GM23338 (cell line): ENCODE measurements around the gene RANGRF. TPM values are rescaled to one million over a fixed set of nuclear protein-coding genes. Genes with fewer than 3 reads are reported as not detected.
A peak's percentile ranks its signal among the peaks of the same experiment; 100 is the strongest.

Source experiments
- ATAC-seq: fragments of 200-7000 bp; cut with Tn5 transposase; 3 replicates; pipeline ENCODE4 v1.9.1; 2020
- DNase-seq: peaks from one replicate; pipeline ENCODE4 v3.0.0-alpha.2; 2015; ENCODE audit warnings: low spot score
- H2AFZ ChIP-seq: fragments of 200-600 bp; sonication (generic); 2 replicates; pipeline ENCODE4 v1.8.0; 2016; ENCODE audit warnings: antibody characterized with exemption, mild to moderate bottlenecking, moderate library complexity
- H3F3A ChIP-seq: fragments of 200-600 bp; sonication (generic); replicated peaks from 2 replicates; pipeline ENCODE4 v1.8.0; 2017; ENCODE audit warnings: antibody characterized with exemption, mixed run types, low read depth
- H3K27ac ChIP-seq: fragments of 200-600 bp; sonication (generic); 2 replicates; pipeline ENCODE4 v1.6.1; 2016; ENCODE audit warnings: low read depth
- H3K27me3 ChIP-seq: fragments of 200-600 bp; sonication (generic); 2 replicates; pipeline ENCODE4 v1.8.0; 2016; ENCODE audit warnings: mild to moderate bottlenecking, mixed run types, moderate library complexity; ENCODE audit not compliant: insufficient read depth
- H3K36me3 ChIP-seq: fragments of 200-600 bp; sonication (generic); 2 replicates; pipeline ENCODE4 v1.8.0; 2016; ENCODE audit warnings: mild to moderate bottlenecking; ENCODE audit not compliant: insufficient read depth
- H3K4me1 ChIP-seq: fragments of 200-600 bp; sonication (generic); 2 replicates; pipeline ENCODE4 v1.8.0; 2016; ENCODE audit warnings: mild to moderate bottlenecking, moderate library complexity; ENCODE audit not compliant: insufficient read depth
- H3K4me2 ChIP-seq: fragments of 200-600 bp; sonication (generic); 2 replicates; pipeline ENCODE4 v1.7.1; 2017; ENCODE audit warnings: mixed run types
- H3K4me3 ChIP-seq: fragments of 200-600 bp; sonication (generic); 2 replicates; pipeline ENCODE4 v1.6.1; 2016; ENCODE audit warnings: mixed run types
- H3K79me2 ChIP-seq: fragments of 200-600 bp; sonication (generic); replicated peaks from 2 replicates; pipeline ENCODE4 v1.8.0; 2017; ENCODE audit warnings: mild to moderate bottlenecking; ENCODE audit not compliant: insufficient read depth
- H3K9me2 ChIP-seq: fragments of 200-600 bp; sonication (generic); 2 replicates; pipeline ENCODE4 v1.8.0; 2017; ENCODE audit not compliant: insufficient read depth
- H4K20me1 ChIP-seq: fragments of 200-600 bp; sonication (generic); replicated peaks from 2 replicates; pipeline ENCODE4 v1.8.0; 2017; ENCODE audit warnings: mild to moderate bottlenecking; ENCODE audit not compliant: insufficient read depth
- H3K27ac Mint-ChIP-seq: 2 replicates; pipeline ENCODE4 v1.8.0; 2020; ENCODE audit warnings: inconsistent platforms, mild to moderate bottlenecking, moderate library complexity, mixed read lengths
- H3K27me3 Mint-ChIP-seq: 3 replicates; pipeline ENCODE4 v1.8.0; 2022; ENCODE audit warnings: low read depth, mild to moderate bottlenecking, moderate library complexity, mixed read lengths, inconsistent platforms; ENCODE audit not compliant: insufficient read depth, poor library complexity
- H3K36me3 Mint-ChIP-seq: 3 replicates; pipeline ENCODE4 v1.8.0; 2021; ENCODE audit warnings: low read depth, mild to moderate bottlenecking, inconsistent platforms, moderate library complexity, mixed read lengths
- H3K4me1 Mint-ChIP-seq: 3 replicates; pipeline ENCODE4 v1.8.0; 2020; ENCODE audit warnings: mild to moderate bottlenecking, inconsistent platforms, mixed read lengths
- H3K4me3 Mint-ChIP-seq: 3 replicates; pipeline ENCODE4 v1.8.0; 2021; ENCODE audit warnings: moderate library complexity, mild to moderate bottlenecking, inconsistent platforms, mixed read lengths
- H3K9me3 Mint-ChIP-seq: 3 replicates; pipeline ENCODE4 v1.8.0; 2020; ENCODE audit warnings: moderate library complexity, mild to moderate bottlenecking, inconsistent platforms, mixed read lengths
- CREB1 ChIP-seq: fragments of 250-450 bp; sonication (Bioruptor Pico); IDR thresholded peaks from 2 replicates; pipeline ENCODE4 v1.5.0; 2020; ENCODE audit warnings: low read depth, mild to moderate bottlenecking, moderate library complexity
- NANOG ChIP-seq: IDR thresholded peaks from 2 replicates; pipeline ENCODE4 v1.6.1; 2016; ENCODE audit warnings: antibody characterized with exemption, borderline replicate concordance
- POLR2AphosphoS5 ChIP-seq: IDR thresholded peaks from 2 replicates; pipeline ENCODE4 v1.6.1; 2016; ENCODE audit warnings: antibody characterized with exemption, low read depth
- long read RNA-seq: library from polyadenylated mRNA; unstranded; transcript quantifications from one replicate; pipeline ENCODE4 v2.0.0, GENCODE V29; 2020; ENCODE audit not compliant: unreplicated experiment
- polyA plus RNA-seq: library from polyadenylated mRNA; unstranded; fragments of >200 nt; fragmentation: Nextera tagmentation; extraction: Ambion mirVana; gene quantifications from 2 replicates; pipeline ENCODE4 v1.2.1, GENCODE V29; 2016
- total RNA-seq: library from RNA; depleted of rRNA; stranded (reverse); fragments of >200 nt; shearing (Covaris generic); gene quantifications from 2 replicates; pipeline ENCODE4 v1.2.3, GENCODE V29; 2014; rRNA removed
- TF ChIP-seq, protein P1 (sequence below): IDR thresholded peaks from 2 replicates; pipeline ENCODE4 v1.6.1; 2016; ENCODE audit warnings: antibody characterized with exemption
- TF ChIP-seq, protein P2 (sequence below), 2 experiments: fragments of 200-600 bp in 1 of 2; sonication (generic) in 1 of 2; conservative IDR thresholded peaks; 2 replicates each; pipeline versions ENCODE4 v1.5.1 to v1.6.1; 2016 to 2017; ENCODE audit warnings: antibody characterized with exemption in 2 of 2, low read depth in 2 of 2, mild to moderate bottlenecking in 2 of 2, moderate library complexity in 1 of 2
- TF ChIP-seq, protein P3 (sequence below): fragments of 250-450 bp; sonication (Bioruptor Pico); IDR thresholded peaks from 2 replicates; pipeline ENCODE4 v1.5.0; 2020; ENCODE audit warnings: mild to moderate bottlenecking, moderate library complexity

Gene RANGRF, protein sequence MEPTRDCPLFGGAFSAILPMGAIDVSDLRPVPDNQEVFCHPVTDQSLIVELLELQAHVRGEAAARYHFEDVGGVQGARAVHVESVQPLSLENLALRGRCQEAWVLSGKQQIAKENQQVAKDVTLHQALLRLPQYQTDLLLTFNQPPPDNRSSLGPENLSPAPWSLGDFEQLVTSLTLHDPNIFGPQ
- total RNA-seq (11.2 and 15.8 TPM in 2 replicates), polyA plus RNA-seq (52.4 and 53.7 TPM in 2 replicates)
- long read RNA-seq, transcript RANGRF-202 (4 exons, 1,074 nt), result major isoform, 16 of 30 reads
- long read RNA-seq, transcript RANGRF-201 (5 exons, 1,009 nt), result minor isoform, 7 of 30 reads
- long read RNA-seq, partial matches to known transcripts, result 0 of 30 reads
- long read RNA-seq, other reads (novel, unspliced or antisense), result 3 of 30 reads

DNA sequence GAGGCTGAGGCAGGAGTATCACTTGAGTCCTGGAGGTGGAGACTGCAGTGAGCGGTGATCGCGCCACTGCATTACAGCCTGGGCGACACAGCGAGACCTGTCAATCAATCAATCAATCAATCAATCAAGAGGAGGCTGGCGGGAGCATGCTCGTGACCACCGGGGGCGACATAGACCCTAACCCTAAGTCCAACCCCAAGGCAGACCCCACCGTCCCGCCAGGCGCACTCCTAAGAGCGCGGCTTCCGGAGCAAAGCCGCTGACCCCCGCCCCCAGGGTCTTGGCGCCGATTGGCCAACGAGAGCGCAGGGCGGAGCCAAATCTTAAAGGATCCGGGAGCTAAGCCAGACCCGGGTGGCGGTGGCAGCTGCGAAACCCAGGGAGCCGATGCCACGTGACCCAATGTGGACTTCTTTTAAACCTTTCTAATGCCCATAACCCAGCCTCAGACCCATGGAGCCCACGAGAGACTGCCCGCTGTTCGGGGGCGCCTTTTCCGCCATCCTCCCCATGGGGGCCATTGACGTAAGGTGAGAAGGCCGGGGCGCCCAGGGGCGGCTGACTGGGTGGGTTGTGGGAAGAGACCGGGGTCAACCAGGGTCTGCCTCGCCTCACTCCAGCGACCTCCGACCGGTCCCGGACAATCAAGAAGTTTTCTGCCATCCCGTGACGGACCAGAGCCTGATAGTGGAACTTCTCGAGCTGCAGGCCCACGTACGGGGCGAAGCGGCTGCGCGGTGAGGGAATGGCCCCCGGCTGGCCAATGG, at the start of gene RANGRF:
Gene RANGRF, plus strand, starts transcription at position 335 of the 767 bp plus-strand sequence. Its CDS starts 119 bp downstream, at position 454.
- Mint-ChIP-seq H3K4me1 (peaks cover 28% of the 10 kb centered on the region), H3K36me3 (no peaks in the 10 kb centered on the region; the same call in 2 of the 3 replicates), H3K4me3 (peak within 1 kb of the TSS; percentile 86), H3K9me3 (no peaks in the 10 kb centered on the region), H3K27me3 (peaks cover 7% of the 10 kb centered on the region), H3K27ac (peak within 1 kb of the TSS; percentile 95)
- H3K4me1 ChIP-seq, result 0 out of 2 replicates have a peak, but pooled peaks cover 8% of the 10 kb centered on the region
- H3K4me2 ChIP-seq, result peak within 1 kb of the TSS; percentile 96
- no peaks in the 10 kb centered on the region for H3K9me2 ChIP-seq
- ATAC-seq, result peak; percentile 91
- H4K20me1 ChIP-seq, result no peaks in the 10 kb centered on the region
- no peaks in the 10 kb centered on the region for H3K36me3 ChIP-seq
- H3K27me3 ChIP-seq, result no peaks in the 10 kb centered on the region
- peak within 1 kb of the TSS; percentile 100 for H2AFZ ChIP-seq
- 0 out of 2 replicates have a peak, but pooled peaks cover 7% of the 10 kb centered on the region for H3F3A ChIP-seq
- H3K79me2 ChIP-seq, result no peaks in the 10 kb centered on the region
- peak; percentile 98 for DNase-seq
- TF ChIP-seq, protein P1, sequence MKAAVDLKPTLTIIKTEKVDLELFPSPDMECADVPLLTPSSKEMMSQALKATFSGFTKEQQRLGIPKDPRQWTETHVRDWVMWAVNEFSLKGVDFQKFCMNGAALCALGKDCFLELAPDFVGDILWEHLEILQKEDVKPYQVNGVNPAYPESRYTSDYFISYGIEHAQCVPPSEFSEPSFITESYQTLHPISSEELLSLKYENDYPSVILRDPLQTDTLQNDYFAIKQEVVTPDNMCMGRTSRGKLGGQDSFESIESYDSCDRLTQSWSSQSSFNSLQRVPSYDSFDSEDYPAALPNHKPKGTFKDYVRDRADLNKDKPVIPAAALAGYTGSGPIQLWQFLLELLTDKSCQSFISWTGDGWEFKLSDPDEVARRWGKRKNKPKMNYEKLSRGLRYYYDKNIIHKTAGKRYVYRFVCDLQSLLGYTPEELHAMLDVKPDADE, result peak; percentile 24; the same call in 1 of the 2 replicates
- peak; percentile 70 for TF ChIP-seq POLR2AphosphoS5
- 0 out of 2 replicates have a peak, but pooled peaks have one; percentile 2 for TF ChIP-seq CREB1
- TF ChIP-seq, protein P2, sequence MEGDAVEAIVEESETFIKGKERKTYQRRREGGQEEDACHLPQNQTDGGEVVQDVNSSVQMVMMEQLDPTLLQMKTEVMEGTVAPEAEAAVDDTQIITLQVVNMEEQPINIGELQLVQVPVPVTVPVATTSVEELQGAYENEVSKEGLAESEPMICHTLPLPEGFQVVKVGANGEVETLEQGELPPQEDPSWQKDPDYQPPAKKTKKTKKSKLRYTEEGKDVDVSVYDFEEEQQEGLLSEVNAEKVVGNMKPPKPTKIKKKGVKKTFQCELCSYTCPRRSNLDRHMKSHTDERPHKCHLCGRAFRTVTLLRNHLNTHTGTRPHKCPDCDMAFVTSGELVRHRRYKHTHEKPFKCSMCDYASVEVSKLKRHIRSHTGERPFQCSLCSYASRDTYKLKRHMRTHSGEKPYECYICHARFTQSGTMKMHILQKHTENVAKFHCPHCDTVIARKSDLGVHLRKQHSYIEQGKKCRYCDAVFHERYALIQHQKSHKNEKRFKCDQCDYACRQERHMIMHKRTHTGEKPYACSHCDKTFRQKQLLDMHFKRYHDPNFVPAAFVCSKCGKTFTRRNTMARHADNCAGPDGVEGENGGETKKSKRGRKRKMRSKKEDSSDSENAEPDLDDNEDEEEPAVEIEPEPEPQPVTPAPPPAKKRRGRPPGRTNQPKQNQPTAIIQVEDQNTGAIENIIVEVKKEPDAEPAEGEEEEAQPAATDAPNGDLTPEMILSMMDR (conservative IDR thresholded peaks at IDR 0.05; ENCODE audit: low read depth in 2 of 2), result peak in 1 of 2 experiments; percentile 32; a peak in 2 of 4 replicates
- TF ChIP-seq, protein P3, sequence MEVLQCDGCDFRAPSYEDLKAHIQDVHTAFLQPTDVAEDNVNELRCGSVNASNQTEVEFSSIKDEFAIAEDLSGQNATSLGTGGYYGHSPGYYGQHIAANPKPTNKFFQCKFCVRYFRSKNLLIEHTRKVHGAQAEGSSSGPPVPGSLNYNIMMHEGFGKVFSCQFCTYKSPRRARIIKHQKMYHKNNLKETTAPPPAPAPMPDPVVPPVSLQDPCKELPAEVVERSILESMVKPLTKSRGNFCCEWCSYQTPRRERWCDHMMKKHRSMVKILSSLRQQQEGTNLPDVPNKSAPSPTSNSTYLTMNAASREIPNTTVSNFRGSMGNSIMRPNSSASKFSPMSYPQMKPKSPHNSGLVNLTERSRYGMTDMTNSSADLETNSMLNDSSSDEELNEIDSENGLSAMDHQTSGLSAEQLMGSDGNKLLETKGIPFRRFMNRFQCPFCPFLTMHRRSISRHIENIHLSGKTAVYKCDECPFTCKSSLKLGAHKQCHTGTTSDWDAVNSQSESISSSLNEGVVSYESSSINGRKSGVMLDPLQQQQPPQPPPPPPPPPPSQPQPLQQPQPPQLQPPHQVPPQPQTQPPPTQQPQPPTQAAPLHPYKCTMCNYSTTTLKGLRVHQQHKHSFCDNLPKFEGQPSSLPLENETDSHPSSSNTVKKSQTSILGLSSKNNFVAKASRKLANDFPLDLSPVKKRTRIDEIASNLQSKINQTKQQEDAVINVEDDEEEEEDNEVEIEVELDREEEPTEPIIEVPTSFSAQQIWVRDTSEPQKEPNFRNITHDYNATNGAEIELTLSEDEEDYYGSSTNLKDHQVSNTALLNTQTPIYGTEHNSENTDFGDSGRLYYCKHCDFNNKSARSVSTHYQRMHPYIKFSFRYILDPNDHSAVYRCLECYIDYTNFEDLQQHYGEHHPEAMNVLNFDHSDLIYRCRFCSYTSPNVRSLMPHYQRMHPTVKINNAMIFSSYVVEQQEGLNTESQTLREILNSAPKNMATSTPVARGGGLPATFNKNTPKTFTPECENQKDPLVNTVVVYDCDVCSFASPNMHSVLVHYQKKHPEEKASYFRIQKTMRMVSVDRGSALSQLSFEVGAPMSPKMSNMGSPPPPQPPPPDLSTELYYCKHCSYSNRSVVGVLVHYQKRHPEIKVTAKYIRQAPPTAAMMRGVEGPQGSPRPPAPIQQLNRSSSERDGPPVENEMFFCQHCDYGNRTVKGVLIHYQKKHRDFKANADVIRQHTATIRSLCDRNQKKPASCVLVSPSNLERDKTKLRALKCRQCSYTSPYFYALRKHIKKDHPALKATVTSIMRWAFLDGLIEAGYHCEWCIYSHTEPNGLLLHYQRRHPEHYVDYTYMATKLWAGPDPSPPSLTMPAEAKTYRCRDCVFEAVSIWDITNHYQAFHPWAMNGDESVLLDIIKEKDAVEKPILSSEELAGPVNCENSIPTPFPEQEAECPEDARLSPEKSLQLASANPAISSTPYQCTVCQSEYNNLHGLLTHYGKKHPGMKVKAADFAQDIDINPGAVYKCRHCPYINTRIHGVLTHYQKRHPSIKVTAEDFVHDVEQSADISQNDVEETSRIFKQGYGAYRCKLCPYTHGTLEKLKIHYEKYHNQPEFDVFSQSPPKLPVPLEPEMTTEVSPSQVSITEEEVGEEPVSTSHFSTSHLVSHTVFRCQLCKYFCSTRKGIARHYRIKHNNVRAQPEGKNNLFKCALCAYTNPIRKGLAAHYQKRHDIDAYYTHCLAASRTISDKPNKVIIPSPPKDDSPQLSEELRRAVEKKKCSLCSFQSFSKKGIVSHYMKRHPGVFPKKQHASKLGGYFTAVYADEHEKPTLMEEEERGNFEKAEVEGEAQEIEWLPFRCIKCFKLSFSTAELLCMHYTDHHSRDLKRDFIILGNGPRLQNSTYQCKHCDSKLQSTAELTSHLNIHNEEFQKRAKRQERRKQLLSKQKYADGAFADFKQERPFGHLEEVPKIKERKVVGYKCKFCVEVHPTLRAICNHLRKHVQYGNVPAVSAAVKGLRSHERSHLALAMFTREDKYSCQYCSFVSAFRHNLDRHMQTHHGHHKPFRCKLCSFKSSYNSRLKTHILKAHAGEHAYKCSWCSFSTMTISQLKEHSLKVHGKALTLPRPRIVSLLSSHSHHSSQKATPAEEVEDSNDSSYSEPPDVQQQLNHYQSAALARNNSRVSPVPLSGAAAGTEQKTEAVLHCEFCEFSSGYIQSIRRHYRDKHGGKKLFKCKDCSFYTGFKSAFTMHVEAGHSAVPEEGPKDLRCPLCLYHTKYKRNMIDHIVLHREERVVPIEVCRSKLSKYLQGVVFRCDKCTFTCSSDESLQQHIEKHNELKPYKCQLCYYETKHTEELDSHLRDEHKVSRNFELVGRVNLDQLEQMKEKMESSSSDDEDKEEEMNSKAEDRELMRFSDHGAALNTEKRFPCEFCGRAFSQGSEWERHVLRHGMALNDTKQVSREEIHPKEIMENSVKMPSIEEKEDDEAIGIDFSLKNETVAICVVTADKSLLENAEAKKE (CRISPR knock-in tag), result no peak
- TF ChIP-seq NANOG, result no peak
- peak within 1 kb of the TSS; percentile 87 for H3K27ac ChIP-seq
- H3K4me3 ChIP-seq, result peak within 1 kb of the TSS; percentile 99
